Measurements from ENCODE around the gene ROBO1. TPM values are rescaled to one million over a fixed set of nuclear protein-coding genes. Genes with fewer than 3 reads are reported as not detected.
A peak's percentile ranks its signal among the peaks of the same experiment; 100 is the strongest.

ROBO1 gene
- total RNA-seq, 4 donors from 2014 or later = 25.0 to 42.6 (median 35.7) TPM

- Histone ChIP-seq H3K4me3 (no peak overlapping the region), H3K36me3 (no peaks in the 10 kb centered on the region), H3K4me1 (peaks cover 0 to 36% (median 0%) of the 10 kb centered on the region in 3 donors), H3K27ac (no peak overlapping the region), H3K9me3 (no peaks in the 10 kb centered on the region), H3K27me3 (no peaks in the 10 kb centered on the region)
- intact Hi-C loops (cut with DNase I) = no loop called here
- TF ChIP-seq CTCF (IDR thresholded peaks at IDR 0.05) (no peak), POLR2A (IDR thresholded peaks at IDR 0.05) (no peak)
- 25 to 33% methylated on average over 4 of the region's 4 CpGs for WGBS, 2 donors
- no peak for DNase-seq
Measured at GRCh38 chr3:78979028-78979427, 788.8 kb downstream of the ROBO1 start.

- intact Hi-C loops (cut with DNase I) = no loop called here
- Histone ChIP-seq H3K9me3 (no peaks in the 10 kb centered on the region), H3K27me3 (no peaks in the 10 kb centered on the region), H3K4me1 (peaks cover 0 to 41% (median under 1%) of the 10 kb centered on the region in 3 donors), H3K36me3 (no peaks in the 10 kb centered on the region), H3K27ac (no peak overlapping the region), H3K4me3 (no peak overlapping the region)
- TF ChIP-seq CTCF (IDR thresholded peaks at IDR 0.05) (peak in 4 of 6 experiments; percentile 26 to 55 (median 32)), POLR2A (IDR thresholded peaks at IDR 0.05) (no peak)
- no peak for DNase-seq
Measured at GRCh38 chr3:78978037-78978436, 789.8 kb downstream of the ROBO1 start.

GRCh38 chr3:78977073-78977472 is 790.7 kb downstream of the ROBO1 start:
- Histone ChIP-seq H3K9me3 (no peaks in the 10 kb centered on the region), H3K27me3 (no peaks in the 10 kb centered on the region), H3K4me3 (no peak overlapping the region), H3K27ac (no peak overlapping the region), H3K36me3 (no peaks in the 10 kb centered on the region), H3K4me1 (peaks cover 0 to 47% (median 4%) of the 10 kb centered on the region in 3 donors)
- intact Hi-C loops (cut with DNase I) = no loop called here
- no peak for TF ChIP-seq CTCF (IDR thresholded peaks at IDR 0.05)
- no peak for TF ChIP-seq POLR2A (IDR thresholded peaks at IDR 0.05)
- no peak for DNase-seq

- no peak overlapping the region for H3K27ac ChIP-seq
- TF ChIP-seq CTCF (IDR thresholded peaks at IDR 0.05) = no peak
- no peak for TF ChIP-seq POLR2A (IDR thresholded peaks at IDR 0.05)
- no peaks in the 10 kb centered on the region for H3K9me3 ChIP-seq
- no peaks in the 10 kb centered on the region for H3K27me3 ChIP-seq
- H3K36me3 ChIP-seq = no peaks in the 10 kb centered on the region
- peaks cover 0 to 47% (median 4%) of the 10 kb centered on the region in 3 donors for H3K4me1 ChIP-seq
- no peak for DNase-seq
- intact Hi-C loops (cut with DNase I) = no loop called here
- 82 to 88% methylated on average over 3 of the region's 3 CpGs for WGBS, 2 donors
- no peak overlapping the region for H3K4me3 ChIP-seq
Measured at GRCh38 chr3:78976200-78976599, 791.6 kb downstream of the ROBO1 start.

- no peaks in the 10 kb centered on the region for H3K9me3 ChIP-seq
- no peaks in the 10 kb centered on the region for H3K27me3 ChIP-seq
- 31 to 32% methylated on average over 7 of the region's 7 CpGs for WGBS, 2 donors
- no peak overlapping the region for H3K27ac ChIP-seq
- no peak for DNase-seq
- no peak for TF ChIP-seq POLR2A (IDR thresholded peaks at IDR 0.05)
- TF ChIP-seq CTCF (IDR thresholded peaks at IDR 0.05) = no peak
- no peak overlapping the region for H3K4me3 ChIP-seq
- H3K36me3 ChIP-seq = no peaks in the 10 kb centered on the region
- intact Hi-C loops (cut with DNase I) = no loop called here
- peaks cover 0 to 36% (median 4%) of the 10 kb centered on the region in 3 donors for H3K4me1 ChIP-seq
Measured at GRCh38 chr3:78974181-78974790, 793.5 kb downstream of the ROBO1 start.
